Superior temporal gyrus (tissue), 1 donor: ENCODE results near the gene ERVH48-1.
"Not testable (repeated sequence)": the region's sequence is repeated elsewhere in the genome, so short reads cannot be mapped to it uniquely, and the experiment has no call there.

Source experiments
- DNase-seq: peaks from one replicate; pipeline ENCODE4 v3.0.0-alpha.2; 2016; ENCODE audit errors: extremely low spot score

Gene ERVH48-1

DNA sequence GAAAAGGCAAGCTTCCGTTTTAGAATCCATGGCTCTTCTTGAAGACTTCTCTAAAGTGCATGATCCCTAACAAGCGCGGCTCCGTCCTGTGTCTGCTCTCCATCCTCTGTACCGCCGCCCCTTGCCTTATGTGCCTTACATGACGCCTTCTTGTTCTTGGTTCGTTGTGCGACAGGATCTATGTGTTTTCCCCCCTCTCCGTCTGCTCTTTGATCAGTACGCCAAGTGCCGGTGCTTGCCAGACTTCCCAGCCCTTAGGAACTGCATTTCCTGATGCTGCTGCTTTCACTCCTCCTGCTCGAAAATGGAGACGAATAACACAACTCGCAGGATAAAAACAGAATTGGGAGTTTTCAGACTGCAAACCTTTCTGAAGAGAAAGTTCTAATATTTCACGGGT, 19.2 kb downstream of the ERVH48-1 start:
- no peak for DNase-seq

DNA sequence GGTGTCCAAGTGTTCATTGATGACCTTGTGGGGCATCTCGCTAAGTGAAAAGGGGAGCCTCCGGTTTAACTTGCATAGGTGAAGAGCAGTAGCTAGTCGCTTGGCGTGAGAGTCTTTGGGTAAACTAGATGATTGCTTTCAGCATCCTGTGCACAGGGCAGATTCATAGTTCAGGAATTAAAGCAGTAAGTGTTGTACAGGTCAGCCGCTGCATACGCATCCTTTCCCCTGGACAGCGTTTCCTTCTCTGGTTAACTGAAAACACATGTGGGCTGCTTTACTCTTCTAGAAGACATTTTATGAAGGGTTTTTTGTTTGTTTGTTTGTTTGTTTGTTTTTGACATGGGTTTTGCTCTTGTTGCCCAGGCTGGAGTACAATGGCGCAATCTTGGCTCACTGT, 20.2 kb downstream of the ERVH48-1 start:
- no peak for DNase-seq

DNA sequence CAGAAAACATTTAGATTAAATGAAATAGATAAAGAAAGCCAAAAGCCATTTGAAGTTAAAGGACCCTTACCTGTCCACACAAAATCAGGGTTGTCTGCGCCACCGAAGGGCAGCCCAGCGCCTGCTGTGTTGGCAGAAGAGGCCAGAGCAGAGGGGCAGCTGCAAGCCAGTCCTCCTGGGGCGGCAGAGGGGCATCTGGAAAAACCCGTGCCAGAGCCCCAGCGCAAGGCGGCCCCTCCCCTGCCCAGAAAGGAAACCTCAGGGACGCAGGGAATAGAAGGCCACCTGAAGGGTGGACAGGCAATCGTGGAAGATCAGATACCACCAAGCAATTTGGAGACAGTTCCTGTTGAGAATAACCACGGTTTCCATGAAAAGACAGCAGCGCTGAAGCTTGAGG, 21.6 kb downstream of the ERVH48-1 start:
- DNase-seq, result no peak

DNA sequence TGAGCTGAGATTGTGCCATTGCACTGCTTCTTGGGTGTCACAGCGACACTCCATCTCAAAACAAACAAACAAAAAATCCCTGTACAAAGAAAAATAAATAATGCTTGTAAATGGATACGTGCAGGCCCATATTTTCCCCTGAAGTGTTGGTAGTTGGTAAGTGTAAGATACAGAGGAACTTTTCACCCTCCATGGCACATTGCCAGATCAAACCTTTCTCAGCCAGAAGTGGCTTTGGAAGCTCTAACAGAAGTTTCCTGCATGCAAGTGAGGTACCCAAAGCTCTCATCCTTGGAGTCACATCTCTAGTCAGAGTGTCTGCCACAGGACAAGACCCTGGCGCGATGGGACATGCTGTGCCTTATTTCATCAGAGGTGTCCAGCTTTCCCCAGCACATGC, 25.0 kb downstream of the ERVH48-1 start:
- DNase-seq, result no peak

DNA sequence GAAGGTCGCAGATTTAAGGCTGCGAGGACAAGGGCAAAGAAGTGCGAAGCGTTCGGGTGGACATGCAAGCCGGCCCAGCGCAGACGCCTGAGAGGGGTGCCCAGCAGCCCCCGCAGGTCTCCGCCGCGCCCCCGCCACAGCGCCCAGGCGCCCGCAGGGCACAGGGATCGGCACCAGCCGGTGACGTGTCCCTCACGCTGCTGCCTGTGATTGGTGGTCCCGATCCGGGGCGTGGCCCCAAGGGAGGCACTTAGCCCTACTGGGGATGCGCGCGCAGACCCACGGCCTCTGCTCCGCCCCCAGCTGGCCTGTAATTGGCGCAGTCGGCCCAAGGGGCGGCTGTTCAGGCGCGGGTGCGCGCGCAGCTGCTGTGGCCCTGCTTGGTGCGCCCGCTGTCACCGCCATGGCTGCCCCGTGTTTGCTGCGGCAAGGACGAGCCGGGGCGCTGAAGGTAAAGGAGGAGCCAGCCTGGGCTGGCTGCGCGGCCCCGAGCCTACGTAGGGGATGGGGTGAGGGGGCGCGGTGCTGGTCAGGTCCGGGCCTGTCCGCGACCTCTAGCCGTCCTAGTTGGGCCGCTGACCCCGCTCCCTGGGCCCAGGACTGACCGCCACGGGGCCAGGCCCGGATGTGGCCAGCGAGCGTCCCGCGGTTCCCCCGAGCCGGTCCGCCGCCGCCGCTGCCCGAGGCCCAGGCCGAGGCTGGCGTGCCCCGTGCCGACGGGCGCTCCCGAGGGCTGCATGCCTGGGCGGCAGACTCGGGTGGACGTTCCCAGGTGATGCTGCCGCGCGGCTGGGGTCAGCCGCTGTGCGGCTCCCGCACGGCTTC, 32.3 kb downstream of the ERVH48-1 start, which contains the start of gene NDUFV3:
Gene NDUFV3 (plus strand): TSS at position 379 of the 825 bp plus-strand sequence. CDS start 25 bp downstream, at position 404.
- DNase-seq, result peak; percentile 99

DNA sequence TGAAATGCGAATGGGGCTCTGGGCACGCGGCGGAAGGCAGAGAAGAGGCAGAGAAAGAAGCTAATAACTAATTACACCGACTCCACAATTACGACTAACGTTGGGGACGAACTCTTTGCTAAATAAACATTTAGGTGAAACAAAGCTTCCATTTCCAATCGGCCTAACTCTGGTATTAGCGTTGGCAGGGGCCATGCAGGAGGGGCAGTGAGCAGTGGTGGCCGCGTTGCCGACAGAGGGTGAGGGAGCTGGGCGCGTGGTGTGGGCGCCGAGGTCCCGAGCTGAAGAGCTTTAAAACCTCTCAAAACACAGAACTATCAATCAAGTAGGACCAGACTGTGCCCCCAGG, 32.9 kb downstream of the ERVH48-1 start:
- DNase-seq, result no peak

DNA sequence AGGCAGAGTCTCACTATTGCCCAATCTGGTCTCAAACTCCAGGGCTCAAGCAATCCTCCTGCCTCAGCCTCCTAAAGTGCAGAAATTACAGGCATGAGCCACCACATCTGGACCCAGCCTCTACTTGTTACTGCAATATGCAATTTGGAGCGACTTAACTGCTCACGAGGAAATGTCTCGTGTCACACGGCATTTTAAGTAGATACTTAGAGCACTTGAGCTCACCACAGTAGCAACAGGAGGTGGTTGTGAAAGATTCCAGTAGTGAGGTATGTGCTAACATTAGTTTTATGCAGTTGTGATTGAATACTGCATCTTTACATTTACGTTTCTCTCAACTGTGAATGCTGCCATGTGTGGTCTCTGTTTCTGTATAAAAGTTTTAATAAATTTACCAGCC, 38.1 kb downstream of the ERVH48-1 start:
- DNase-seq, result no peak

DNA sequence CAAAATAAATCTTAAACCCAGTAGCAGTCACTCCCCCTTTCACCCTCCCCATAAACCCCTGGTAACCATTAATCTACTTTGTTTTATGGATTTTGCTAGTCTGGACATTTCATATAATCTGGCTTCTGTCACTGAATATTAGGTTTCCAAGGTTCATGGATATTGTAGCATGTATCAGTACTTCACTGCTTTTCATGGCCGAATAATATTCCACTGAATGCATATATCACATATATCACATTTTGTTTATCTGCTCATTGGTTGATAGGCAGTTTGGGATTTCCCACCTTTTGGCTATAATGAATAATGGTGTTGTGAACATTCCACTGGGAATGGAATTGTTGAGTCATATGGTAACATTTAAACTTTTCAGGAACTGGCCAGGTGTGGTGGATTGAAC, 41.5 kb downstream of the ERVH48-1 start:
- no peak for DNase-seq

DNA sequence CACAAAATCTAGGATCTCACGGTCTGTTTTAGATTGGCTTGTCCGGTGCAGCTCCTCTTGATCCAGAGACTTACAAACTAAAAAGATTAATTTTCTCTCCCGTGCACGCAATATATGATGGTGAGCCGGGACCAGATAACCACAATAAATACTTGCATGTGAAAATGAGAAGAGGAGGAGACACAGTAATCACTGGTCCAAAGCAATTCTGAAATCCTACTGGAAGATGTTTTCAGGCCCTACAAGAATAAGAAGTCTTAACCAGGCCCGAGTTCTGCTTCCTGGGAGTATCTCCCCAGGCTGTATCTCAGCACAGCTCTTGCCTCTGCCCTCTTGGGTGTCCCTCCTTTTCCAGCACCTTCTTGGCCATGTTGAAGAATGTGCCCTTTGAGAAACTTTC, 45.1 kb downstream of the ERVH48-1 start:
- DNase-seq, result no peak

DNA sequence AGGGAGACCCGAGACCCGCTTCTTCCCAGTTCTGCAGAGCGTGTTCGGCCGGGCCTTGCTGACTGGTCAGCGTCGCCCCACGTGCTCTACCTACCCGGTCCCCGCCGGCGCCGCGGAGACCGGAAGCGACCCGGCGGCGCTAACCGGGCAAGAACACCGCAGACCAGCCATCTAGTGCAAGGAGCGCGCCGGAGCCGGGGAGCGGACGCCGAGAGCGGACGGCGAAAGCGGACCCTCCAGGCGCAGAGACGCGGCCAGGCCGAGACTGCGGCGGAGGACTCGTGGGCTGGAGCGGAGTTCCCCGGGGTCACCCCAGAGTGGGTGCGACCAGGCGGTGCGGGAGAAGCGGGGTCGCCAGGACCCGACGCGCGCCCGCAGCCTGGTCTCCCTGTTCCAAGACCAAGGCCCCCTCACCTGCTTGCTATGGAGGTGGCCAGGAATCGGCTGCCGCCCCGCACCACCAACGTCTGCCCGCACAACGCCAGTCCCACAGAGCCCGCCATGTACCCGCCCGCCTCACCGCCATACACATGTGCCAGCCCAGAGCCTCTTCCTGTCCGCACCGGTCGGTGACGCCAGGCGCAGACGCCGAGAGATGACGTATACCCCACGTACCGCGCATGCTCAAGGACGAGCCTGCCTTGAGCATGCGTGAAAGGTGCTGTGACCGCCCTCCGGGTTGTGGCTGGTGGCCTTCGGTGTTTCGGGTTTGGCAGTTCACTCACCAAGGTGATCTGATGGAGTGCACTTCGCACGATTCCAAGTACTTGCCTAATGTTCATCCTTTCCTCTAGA, 46.2 kb downstream of the ERVH48-1 start, which contains the start of gene WDR4:
Gene WDR4 (minus strand): TSS at position 547 of the 795 bp plus-strand sequence. CDS start 44 bp downstream, at position 503.
- peak; percentile 99 for DNase-seq

DNA sequence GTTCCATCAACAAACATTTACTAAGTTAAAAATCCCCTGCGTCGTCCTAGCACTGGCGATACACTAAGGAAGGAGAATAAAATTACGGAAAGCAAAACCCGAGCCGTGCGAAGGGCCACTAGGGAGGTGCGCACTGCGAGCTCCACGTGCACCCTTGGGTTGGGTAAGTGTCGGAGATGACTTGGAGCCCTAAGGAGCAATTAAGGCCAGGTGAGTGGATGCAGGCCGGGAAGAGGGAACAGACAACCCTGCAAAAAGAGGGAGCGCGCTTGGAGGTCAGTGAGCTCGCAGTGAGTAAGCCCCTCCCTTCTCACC, 46.8 kb downstream of the ERVH48-1 start:
- no peak for DNase-seq

DNA sequence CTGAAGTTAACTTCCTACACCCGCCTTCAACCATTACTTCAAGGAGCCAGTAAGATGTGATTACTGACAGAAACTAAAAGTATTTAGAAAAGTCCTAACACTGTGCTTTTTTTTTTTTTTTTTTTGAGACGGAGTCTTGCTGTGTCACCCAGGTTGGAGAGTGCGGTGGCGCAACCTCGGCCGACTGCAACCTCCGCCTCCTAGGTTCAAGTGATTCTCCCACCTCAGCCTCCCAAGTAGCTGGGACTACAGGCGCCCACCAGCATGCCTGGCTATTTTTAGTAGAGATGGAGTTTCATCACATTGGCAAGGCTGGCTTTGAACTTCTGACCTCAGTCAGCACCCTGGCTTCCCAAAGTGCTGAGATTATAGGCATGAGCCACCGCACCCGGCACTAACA, 49.6 kb downstream of the ERVH48-1 start:
- DNase-seq, result not testable (repeated sequence)

DNA sequence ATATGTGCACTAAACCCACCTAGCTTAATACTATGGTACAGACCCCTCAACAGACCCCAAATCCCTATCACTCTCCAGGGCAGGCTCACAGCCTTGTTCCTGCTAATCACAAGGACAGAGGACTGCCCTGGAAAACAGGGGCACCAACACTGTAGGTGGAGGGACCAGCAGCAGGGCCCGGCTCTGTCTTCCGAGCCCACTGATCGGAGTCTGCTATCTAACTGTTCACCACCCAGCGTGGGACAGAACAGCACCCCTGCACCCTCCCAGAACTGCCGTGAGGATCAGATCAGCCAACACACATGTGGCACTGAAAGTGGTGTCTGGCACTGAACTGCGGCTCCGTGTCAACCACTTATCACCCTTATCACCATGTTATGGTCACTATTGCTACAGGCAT, 52.3 kb downstream of the ERVH48-1 start:
- DNase-seq, result no peak

DNA sequence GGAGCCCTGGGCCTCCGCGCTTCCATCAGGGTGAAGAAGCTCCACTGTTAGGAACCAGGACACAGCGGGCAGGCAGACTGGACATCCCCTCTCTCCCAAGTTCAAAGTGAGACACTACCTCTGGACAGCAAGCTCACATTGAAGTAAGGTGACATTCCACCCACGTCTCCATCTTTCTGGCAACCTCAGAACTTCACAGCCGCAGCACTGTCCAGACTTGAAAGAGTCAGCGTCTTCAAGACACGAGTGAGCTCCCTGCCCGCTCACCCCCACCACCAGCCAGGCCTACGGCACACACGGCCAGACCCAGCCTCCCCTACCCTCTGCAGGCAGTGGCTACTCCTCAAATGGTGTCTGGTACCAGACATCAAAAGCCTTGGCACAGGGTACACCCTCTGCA, 57.2 kb downstream of the ERVH48-1 start:
- no peak for DNase-seq
